Astrocyte of the spinal cord (primary cell): ENCODE results near the gene SNTG2.
"Not testable (repeated sequence)": the region's sequence is repeated elsewhere in the genome, so short reads cannot be mapped to it uniquely, and the experiment has no call there.

Experiments
- DNase-seq: peaks from one replicate; pipeline ENCODE4 v3.0.0; 2011; ENCODE audit warnings: low read depth, low spot score
- H3K4me3 ChIP-seq: 2 replicates; pipeline ENCODE4 v1.5.1; 2011; ENCODE audit warnings: low read depth, mild to moderate bottlenecking, low read length, moderate library complexity
- CTCF ChIP-seq: IDR thresholded peaks from 2 replicates; pipeline ENCODE4 v1.5.1; 2012; ENCODE audit warnings: low read depth, mild to moderate bottlenecking, low read length, inconsistent platforms
- in situ Hi-C: cut with HindIII; loops from 2 replicates; pipeline ENCODE4 v1.10.0; 2017; ENCODE audit warnings: low sequenced_read_pairs

The SNTG2 gene

GRCh38 chr2:1377473-1377872 is 426.8 kb downstream of the SNTG2 start:
- no peak for DNase-seq
- TF ChIP-seq CTCF = no peak
- in situ Hi-C loops = no loop called here
- no peak overlapping the region for H3K4me3 ChIP-seq

DNA sequence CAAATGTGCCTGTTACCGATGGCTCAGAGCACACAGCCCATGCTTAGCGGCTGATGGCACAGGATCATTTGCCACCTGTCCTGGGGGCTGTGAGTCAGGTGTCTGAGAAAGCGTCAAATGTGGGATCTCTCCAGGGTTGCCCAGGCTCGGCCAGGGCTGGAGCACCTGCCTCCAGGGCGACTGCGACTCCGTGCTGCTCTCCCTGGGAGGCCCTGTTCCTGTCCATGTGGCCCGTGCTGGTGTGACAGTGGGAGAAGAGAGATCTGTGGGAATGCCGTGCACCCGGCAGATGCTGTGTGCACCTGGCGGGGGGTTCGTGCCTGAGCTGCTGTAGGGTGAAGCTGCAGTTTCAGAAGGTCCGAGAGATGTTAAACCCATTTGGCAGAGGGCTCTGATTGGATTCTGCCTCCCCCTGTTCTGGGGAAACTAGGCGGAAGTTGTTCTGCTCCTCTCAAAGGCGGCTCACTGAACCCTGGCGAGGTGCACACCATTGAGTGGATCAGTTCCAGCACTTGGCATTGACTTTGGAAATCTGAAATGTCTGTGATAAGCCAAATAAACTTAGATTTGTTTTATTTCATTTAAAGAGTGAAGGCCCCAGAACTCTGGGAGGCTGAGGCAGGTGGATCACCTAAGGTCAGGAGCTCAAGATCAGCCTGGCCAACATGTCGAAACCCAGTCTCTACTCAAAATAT is 428.0 kb downstream of the SNTG2 start:
- DNase-seq = no peak
- TF ChIP-seq CTCF = no peak
- H3K4me3 ChIP-seq = no peak overlapping the region
- in situ Hi-C loops = no loop called here

GRCh38 chr2:1381644-1382043 is 431.0 kb downstream of the SNTG2 start:
- in situ Hi-C loops = no loop called here
- DNase-seq = no peak
- no peak overlapping the region for H3K4me3 ChIP-seq
- no peak for TF ChIP-seq CTCF

DNA sequence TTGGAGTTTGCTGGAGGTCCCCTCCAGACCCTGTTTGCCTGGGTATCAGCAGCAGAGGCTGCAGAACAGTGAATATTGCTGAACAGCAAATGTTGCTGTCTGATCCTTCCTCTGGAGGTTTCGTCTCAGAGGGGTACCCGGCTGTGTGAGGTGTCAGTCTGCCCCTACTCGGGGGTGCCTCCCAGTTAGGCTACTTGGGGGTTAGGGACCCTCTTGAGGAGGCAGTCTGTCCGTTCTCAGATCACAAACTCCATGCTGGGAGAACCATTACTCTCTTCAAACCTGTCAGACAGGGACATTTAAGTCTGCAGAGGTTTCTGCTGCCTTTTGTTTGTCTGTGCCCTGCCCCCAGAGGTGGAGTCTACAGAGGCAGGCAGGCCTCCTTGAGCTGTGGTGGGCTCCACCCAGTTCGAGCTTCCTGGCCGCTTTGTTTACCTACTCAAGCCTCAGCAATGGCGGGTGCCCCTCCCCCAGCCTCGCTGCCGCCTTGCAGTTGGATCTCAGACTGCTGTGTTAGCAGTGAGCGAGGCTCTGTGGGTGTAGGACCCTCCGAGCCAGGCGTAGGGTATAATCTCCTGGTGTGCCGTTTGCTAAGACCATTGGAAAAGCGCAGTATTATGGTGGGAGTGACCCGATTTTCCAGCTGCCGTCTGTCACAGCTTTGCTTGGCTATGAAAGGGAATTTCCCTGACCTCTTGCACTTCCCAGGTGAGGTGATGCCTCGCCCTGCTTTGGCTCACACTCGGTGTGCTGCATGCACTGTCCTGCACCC is 437.5 kb downstream of the SNTG2 start:
- H3K4me3 ChIP-seq, DNase-seq, in situ Hi-C loops: not testable (repeated sequence)

DNA sequence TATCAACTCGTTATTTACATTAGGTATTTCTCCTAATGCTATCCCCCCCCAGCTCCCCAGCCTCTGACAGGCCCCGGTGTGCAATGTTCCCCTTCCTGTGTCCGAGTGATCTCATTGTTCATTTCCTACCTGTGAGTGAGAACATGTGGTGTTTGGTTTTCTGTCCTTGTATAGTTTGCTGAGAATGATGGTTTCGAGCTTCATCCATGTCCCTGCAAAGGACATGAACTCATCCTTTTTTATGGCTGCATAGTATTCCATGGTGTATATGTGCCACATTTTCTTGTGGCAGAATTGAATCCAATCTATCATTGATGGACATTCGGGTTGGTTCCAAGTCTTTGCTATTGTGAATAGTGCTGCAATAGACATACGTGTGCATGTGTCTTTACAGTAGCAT is 439.5 kb downstream of the SNTG2 start:
- H3K4me3 ChIP-seq, DNase-seq, in situ Hi-C loops: not testable (repeated sequence)

DNA sequence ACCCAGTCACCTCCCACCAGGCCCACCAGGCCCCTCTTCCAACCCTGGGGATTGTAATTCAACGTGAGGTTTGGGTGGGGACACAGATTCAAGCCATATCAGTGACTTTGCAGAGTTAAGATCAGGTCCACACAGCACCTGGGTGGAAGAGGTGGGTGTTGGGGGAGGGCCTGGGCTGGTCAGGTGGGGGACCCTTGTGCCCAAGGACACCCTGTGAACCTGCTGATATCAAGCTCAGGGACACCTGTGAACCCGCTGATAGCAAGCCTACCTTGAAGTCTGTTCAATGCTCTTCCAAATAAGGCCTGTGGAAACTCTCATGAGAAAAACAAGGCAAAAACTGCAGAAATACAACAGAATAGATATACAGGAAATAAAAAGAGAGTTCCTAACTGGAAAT is 442.7 kb downstream of the SNTG2 start:
- no peak for TF ChIP-seq CTCF
- H3K4me3 ChIP-seq = no peak overlapping the region
- in situ Hi-C loops = no loop called here
- DNase-seq = no peak

GRCh38 chr2:1394709-1395408 is 444.2 kb downstream of the SNTG2 start:
- no peak for DNase-seq
- TF ChIP-seq CTCF = no peak
- in situ Hi-C loops = no loop called here
- H3K4me3 ChIP-seq = no peak overlapping the region
